Gastroesophageal sphincter (tissue), 4 donors: ENCODE measurements around the gene MED27. TPM values are rescaled to one million over a fixed set of nuclear protein-coding genes. Genes with fewer than 3 reads are reported as not detected.
A peak's percentile ranks its signal among the peaks of the same experiment; 100 is the strongest.

Experiments
- ATAC-seq: fragments of 150-250 bp; one replicate; pipeline ENCODE4 v1.9.1; 2016; ENCODE audit warnings: mild to moderate bottlenecking, moderate library complexity
- H3K27ac ChIP-seq, 4 donors: fragments of 200-600 bp; sonication (generic) in 3 of 4; 1 replicate in 3 of 4; 2 replicates in 1 of 4; pipeline ENCODE4 v1.5.1; 2016 to 2019
- H3K27me3 ChIP-seq: fragments of 200-600 bp; sonication (generic); one replicate; pipeline ENCODE4 v1.5.1; 2019
- H3K36me3 ChIP-seq, 2 donors: fragments of 200-600 bp; sonication (generic); one replicate each; pipeline ENCODE4 v1.5.1; 2019; ENCODE audit warnings: control low read depth in 1 of 2
- H3K4me1 ChIP-seq, 3 donors: fragments of 200-600 bp; sonication (generic); 1 replicate in 2 of 3; 2 replicates in 1 of 3; pipeline ENCODE4 v1.5.1; 2016 to 2019; ENCODE audit warnings: control low read depth in 2 of 3
- H3K4me3 ChIP-seq, 2 donors: fragments of 200-600 bp; sonication (generic); one replicate each; pipeline ENCODE4 v1.5.1; 2019; ENCODE audit warnings: mild to moderate bottlenecking in 1 of 2, moderate library complexity in 1 of 2
- H3K9me3 ChIP-seq, 3 donors: fragments of 200-600 bp; sonication (generic); one replicate each; pipeline ENCODE4 v1.5.1; 2017 to 2019; ENCODE audit warnings: control low read depth in 2 of 3
- CTCF ChIP-seq, 4 experiments: fragments of 200-600 bp in 2 of 4; fragments of 450-650 bp in 2 of 4; sonication (generic) in 1 of 4; IDR thresholded peaks; one replicate each; pipeline ENCODE4 v1.5.1; 2017 to 2019; ENCODE audit warnings: antibody characterized with exemption in 4 of 4, mild to moderate bottlenecking in 2 of 4, moderate library complexity in 2 of 4
- EP300 ChIP-seq: sonication (generic); formaldehyde crosslinking; IDR thresholded peaks from one replicate; pipeline ENCODE4 v1.6.1; 2017; ENCODE audit warnings: antibody characterized with exemption, mild to moderate bottlenecking
- POLR2A ChIP-seq, 2 donors: fragments of 450-650 bp; IDR thresholded peaks; one replicate each; pipeline ENCODE4 v1.6.1; 2017; ENCODE audit warnings: antibody characterized with exemption in 2 of 2, mild to moderate bottlenecking in 2 of 2, moderate library complexity in 1 of 2
- POLR2AphosphoS5 ChIP-seq: sonication (generic); formaldehyde crosslinking; IDR thresholded peaks from one replicate; pipeline ENCODE4 v1.6.1; 2017; ENCODE audit warnings: antibody characterized with exemption
- WGBS, 2 donors: methylation state at CpG; one replicate each; pipeline ENCODE4 v1.1.5; 2018; ENCODE audit warnings: low coverage in 1 of 2; 5-methylcytosine and 5-hydroxymethylcytosine counted together
- total RNA-seq, 4 donors: library from RNA; depleted of rRNA; stranded (reverse); fragments of >200 nt; gene quantifications; one replicate each; pipeline ENCODE4 v1.1.0, GENCODE V29; 2016

The MED27 gene
- total RNA-seq, 4 donors from 2014 or later, result 13.2 to 21.0 (median 13.9) TPM

GRCh38 chr9:131841765-131842318, 237.8 kb downstream of the MED27 start:
- ATAC-seq, result no peak
- WGBS, 2 donors, result 75% methylated on average over 24 of the region's 30 CpGs; no CpG with 5 or more reads in 1 of the 2 donors
- no peak overlapping the region for H3K4me3 ChIP-seq
- H3K4me1 ChIP-seq, result no peaks in the 10 kb centered on the region
- H3K27me3 ChIP-seq, result peaks cover 63% of the 10 kb centered on the region
- H3K27ac ChIP-seq, result no peak overlapping the region
- TF ChIP-seq POLR2A (IDR thresholded peaks at IDR 0.05), result no peak
- TF ChIP-seq EP300, result no peak
- no peak for TF ChIP-seq POLR2AphosphoS5
- no peak for TF ChIP-seq CTCF (IDR thresholded peaks at IDR 0.05)
- H3K9me3 ChIP-seq, result no peaks in the 10 kb centered on the region
- no peaks in the 10 kb centered on the region for H3K36me3 ChIP-seq

GRCh38 chr9:131840751-131841702, 238.6 kb downstream of the MED27 start:
- peaks cover 63% of the 10 kb centered on the region for H3K27me3 ChIP-seq
- TF ChIP-seq CTCF (IDR thresholded peaks at IDR 0.05) (no peak), EP300 (no peak), POLR2AphosphoS5 (no peak), POLR2A (IDR thresholded peaks at IDR 0.05) (no peak)
- ATAC-seq, result no peak

GRCh38 chr9:131840220-131840619, 239.4 kb downstream of the MED27 start:
- ATAC-seq, result no peak

More at GRCh38 chr9:131840751-131841702, 238.6 kb downstream of the MED27 start:
- H3K4me1 ChIP-seq, result no peaks in the 10 kb centered on the region
- WGBS, 2 donors, result 76 to 84% methylated on average over 14 to 18 of the region's 25 CpGs
- no peak overlapping the region for H3K4me3 ChIP-seq
- H3K9me3 ChIP-seq, result no peaks in the 10 kb centered on the region
- H3K27ac ChIP-seq, result no peak overlapping the region
- no peaks in the 10 kb centered on the region for H3K36me3 ChIP-seq

GRCh38 chr9:131839281-131840084, 240.2 kb downstream of the MED27 start:
- ATAC-seq, result no peak
- H3K4me1 ChIP-seq, result peaks cover 0 to 12% (median 3%) of the 10 kb centered on the region in 3 donors
- H3K36me3 ChIP-seq, result no peaks in the 10 kb centered on the region
- peaks cover 73% of the 10 kb centered on the region for H3K27me3 ChIP-seq
- peak overlapping the region in 1 of 4 donors; percentile 22 for H3K27ac ChIP-seq
- TF ChIP-seq CTCF (IDR thresholded peaks at IDR 0.05), result no peak
- TF ChIP-seq POLR2A (IDR thresholded peaks at IDR 0.05), result no peak
- TF ChIP-seq EP300, result no peak
- TF ChIP-seq POLR2AphosphoS5, result no peak
- peaks cover 0 to 3% (median 2%) of the 10 kb centered on the region in 3 donors for H3K9me3 ChIP-seq
- whole genome bisulfite sequencing, 2 donors, result 90 to 93% methylated on average over 2 to 3 of the region's 22 CpGs
- H3K4me3 ChIP-seq, result no peak overlapping the region

More at GRCh38 chr9:131840220-131840619, 239.4 kb downstream of the MED27 start:
- H3K9me3 ChIP-seq, result no peaks in the 10 kb centered on the region
- WGBS, 2 donors, result 84 to 86% methylated on average over 3 to 4 of the region's 8 CpGs
- H3K36me3 ChIP-seq, result no peaks in the 10 kb centered on the region
- H3K4me1 ChIP-seq, result peaks cover 0 to 5% (median under 1%) of the 10 kb centered on the region in 3 donors
- TF ChIP-seq CTCF (IDR thresholded peaks at IDR 0.05) (no peak), POLR2A (IDR thresholded peaks at IDR 0.05) (no peak), EP300 (no peak), POLR2AphosphoS5 (no peak)
- H3K27me3 ChIP-seq, result peaks cover 67% of the 10 kb centered on the region
- H3K4me3 ChIP-seq, result no peak overlapping the region
- no peak overlapping the region for H3K27ac ChIP-seq
